ENCODE data around the gene MRPS27. TPM values are rescaled to one million over a fixed set of nuclear protein-coding genes. Genes with fewer than 3 reads are reported as not detected.

MRPS27 gene
- 52.2 and 58.4 TPM in 2 replicates for total RNA-seq

DNA sequence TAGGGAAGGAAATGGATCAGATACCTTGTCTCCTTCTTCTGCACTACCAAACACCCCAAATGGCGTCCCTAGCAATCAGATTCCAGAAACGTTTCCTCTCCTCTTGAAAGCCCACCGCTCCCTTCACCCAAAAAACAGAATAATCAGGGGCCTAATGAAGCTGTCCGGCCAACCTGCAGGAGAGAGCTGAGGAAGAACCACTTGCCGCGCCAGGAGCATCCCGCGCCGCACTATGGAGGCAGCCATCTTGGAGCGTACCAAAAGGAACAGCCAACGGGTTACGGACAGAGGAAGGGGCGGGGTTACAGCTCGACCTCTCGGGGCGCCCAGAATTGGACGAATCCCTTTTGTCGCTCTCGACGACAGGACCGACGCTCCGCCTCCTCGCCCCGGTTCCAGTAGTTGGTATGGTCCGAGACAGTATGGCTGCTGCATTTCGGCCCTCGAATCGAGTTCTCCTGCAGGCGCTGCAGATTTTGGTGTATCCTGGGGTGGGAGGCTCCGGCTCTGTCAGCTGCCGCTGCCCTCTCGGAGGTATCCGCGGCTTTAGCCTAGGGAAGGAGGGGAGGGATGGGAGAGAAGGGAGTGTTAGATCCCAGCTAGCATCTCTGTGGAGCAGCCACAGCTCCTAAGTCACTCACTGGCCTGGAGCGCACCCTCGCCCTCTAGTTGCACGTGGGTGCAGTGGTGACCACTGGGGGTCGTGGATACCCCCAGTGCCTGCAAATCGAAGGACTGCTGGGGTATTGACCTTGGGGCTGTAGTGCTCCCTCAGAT is at the start of gene MRPS27, which contains the start of gene PTCD2:
MRPS27 (minus strand) TSS at position 265 of the 777 bp plus-strand sequence; CDS start at position 246, 19 bp downstream.
PTCD2 (plus strand) TSS at position 398 of the 777 bp plus-strand sequence; CDS start at position 408, 10 bp downstream.

Other genes with a start within 250 kb of the MRPS27 start
- 15.4 and 21.9 TPM in 2 replicates for gene MAP1B, start 212.8 kb downstream of the MRPS27 start, total RNA-seq
- 9.2 and 10.8 TPM in 2 replicates for gene PTCD2, start 133 bp upstream of the MRPS27 start, total RNA-seq
- gene ZNF366, start 187.2 kb upstream of the MRPS27 start, total RNA-seq: not detected in 2 replicates